WTC11 (cell line): ENCODE measurements around the gene NPAS3. TPM values are rescaled to one million over a fixed set of nuclear protein-coding genes. Genes with fewer than 3 reads are reported as not detected.

Experiments
- ATAC-seq: fragments of 200-7000 bp; cut with Tn5 transposase; 2 replicates; pipeline ENCODE4 v1.10.0; 2021; ENCODE audit warnings: mild to moderate bottlenecking, moderate library complexity
- CTCF ChIA-PET: fragments of 300-600 bp; sonication (Branson Sonifier 250); formaldehyde crosslinking; loops from one replicate; lab custom pipeline; 2021; ENCODE audit warnings: antibody characterized with exemption; lab: Charles Lee
- POLR2A ChIA-PET: fragments of 350-600 bp; sonication (Branson Sonifier 250); formaldehyde crosslinking; loops from one replicate; lab custom pipeline; 2021; ENCODE audit warnings: antibody characterized with exemption; lab: Charles Lee
- DNase-seq: peaks from one replicate; pipeline ENCODE4 v3.0.0; 2021; ENCODE audit warnings: low spot score
- H3K27ac Mint-ChIP-seq: 2 replicates; pipeline ENCODE4 v1.8.0; 2021; ENCODE audit warnings: mixed read lengths
- H3K27me3 Mint-ChIP-seq: 2 replicates; pipeline ENCODE4 v1.8.0; 2021; ENCODE audit warnings: low read depth, mild to moderate bottlenecking, moderate library complexity, mixed read lengths
- H3K36me3 Mint-ChIP-seq: 2 replicates; pipeline ENCODE4 v1.8.0; 2021; ENCODE audit warnings: mixed read lengths
- H3K4me1 Mint-ChIP-seq: 2 replicates; pipeline ENCODE4 v1.8.0; 2022; ENCODE audit warnings: mixed read lengths
- H3K4me3 Mint-ChIP-seq: 2 replicates; pipeline ENCODE4 v1.8.0; 2021; ENCODE audit warnings: mild to moderate bottlenecking, moderate library complexity, mixed read lengths
- H3K9me3 Mint-ChIP-seq: 2 replicates; pipeline ENCODE4 v1.8.0; 2021; ENCODE audit warnings: mixed read lengths
- AR ChIP-seq: fragments of 250-450 bp; sonication (Bioruptor Pico); IDR thresholded peaks from 2 replicates; pipeline ENCODE4 v1.9.0; 2021; ENCODE audit warnings: mild to moderate bottlenecking
- CTCF ChIP-seq: fragments of 200-600 bp; IDR thresholded peaks from 2 replicates; pipeline ENCODE4 v1.8.0; 2022; ENCODE audit warnings: antibody characterized with exemption
- E2F4 ChIP-seq: sonication (generic); formaldehyde crosslinking; IDR thresholded peaks from 2 replicates; pipeline ENCODE4 v1.8.1; 2022; ENCODE audit warnings: low read depth, mild to moderate bottlenecking, moderate library complexity, missing genetic modification reagents, borderline replicate concordance
- FOXJ3 ChIP-seq: sonication (generic); formaldehyde crosslinking; IDR thresholded peaks from 2 replicates; pipeline ENCODE4 v1.9.0; 2021; ENCODE audit warnings: missing genetic modification reagents, mild to moderate bottlenecking, borderline replicate concordance
- FOXK1 ChIP-seq: sonication (generic); formaldehyde crosslinking; IDR thresholded peaks from 2 replicates; pipeline ENCODE4 v1.8.0; 2022; ENCODE audit warnings: mild to moderate bottlenecking, moderate library complexity, missing genetic modification reagents
- GRHL2 ChIP-seq: fragments of 250-450 bp; sonication (Bioruptor Pico); IDR thresholded peaks from 2 replicates; pipeline ENCODE4 v1.8.0; 2022; ENCODE audit warnings: mild to moderate bottlenecking, moderate library complexity; ENCODE audit not compliant: insufficient replicate concordance, severe bottlenecking
- MYBL2 ChIP-seq: sonication (generic); formaldehyde crosslinking; IDR thresholded peaks from 2 replicates; pipeline ENCODE4 v1.8.1; 2023; ENCODE audit warnings: mild to moderate bottlenecking, moderate library complexity, missing genetic modification reagents
- NR1H2 ChIP-seq: sonication (generic); formaldehyde crosslinking; IDR thresholded peaks from 2 replicates; pipeline ENCODE4 v1.9.0; 2021; ENCODE audit warnings: mild to moderate bottlenecking, moderate library complexity, missing genetic modification reagents
- RORB ChIP-seq: fragments of 250-450 bp; sonication (Bioruptor Pico); IDR thresholded peaks from 2 replicates; pipeline ENCODE4 v1.9.0; 2021; ENCODE audit warnings: mild to moderate bottlenecking
- SOX15 ChIP-seq: fragments of 250-450 bp; sonication (Bioruptor Pico); IDR thresholded peaks from 2 replicates; pipeline ENCODE4 v1.9.0; 2021; ENCODE audit warnings: mild to moderate bottlenecking
- TEAD1 ChIP-seq: sonication (generic); formaldehyde crosslinking; IDR thresholded peaks from 2 replicates; pipeline ENCODE4 v1.8.0; 2022; ENCODE audit warnings: mild to moderate bottlenecking, missing genetic modification reagents
- TEAD4 ChIP-seq: sonication (generic); formaldehyde crosslinking; IDR thresholded peaks from 2 replicates; pipeline ENCODE4 v1.8.0; 2022; ENCODE audit warnings: mild to moderate bottlenecking, missing genetic modification reagents
- ZBTB43 ChIP-seq: sonication (generic); formaldehyde crosslinking; IDR thresholded peaks from 2 replicates; pipeline ENCODE4 v1.8.1; 2023; ENCODE audit warnings: mild to moderate bottlenecking, missing genetic modification reagents
- ZNF138 ChIP-seq: sonication (generic); formaldehyde crosslinking; conservative IDR thresholded peaks from 2 replicates; pipeline ENCODE4 v1.8.1; 2022; ENCODE audit warnings: mild to moderate bottlenecking, moderate library complexity, missing genetic modification reagents
- ZNF232 ChIP-seq: sonication (generic); formaldehyde crosslinking; IDR thresholded peaks from 2 replicates; pipeline ENCODE4 v1.8.0; 2022; ENCODE audit warnings: mild to moderate bottlenecking, missing genetic modification reagents
- ZNF416 ChIP-seq: fragments of 250-450 bp; sonication (Bioruptor Pico); IDR thresholded peaks from 2 replicates; pipeline ENCODE4 v1.9.0; 2021; ENCODE audit warnings: mild to moderate bottlenecking, inconsistent platforms
- ZNF425 ChIP-seq: fragments of 250-450 bp; sonication (Bioruptor Pico); conservative IDR thresholded peaks from 2 replicates; pipeline ENCODE4 v1.9.0; 2021; ENCODE audit warnings: mild to moderate bottlenecking
- ZNF671 ChIP-seq: fragments of 250-450 bp; sonication (Bioruptor Pico); IDR thresholded peaks from 2 replicates; pipeline ENCODE4 v1.8.0; 2021; ENCODE audit warnings: mild to moderate bottlenecking
- ZSCAN18 ChIP-seq: fragments of 250-450 bp; sonication (Bioruptor Pico); IDR thresholded peaks from 2 replicates; pipeline ENCODE4 v2.1.2; 2022; ENCODE audit warnings: mild to moderate bottlenecking, moderate library complexity
- total RNA-seq: library from RNA; stranded (reverse); gene quantifications from 3 replicates; pipeline ENCODE4 v1.2.3, GENCODE V29; 2021

Gene NPAS3
- total RNA-seq, 1 experiment from 2014 or later, result 3.2 TPM

GRCh38 chr14:33792009-33792719, 853.5 kb downstream of the NPAS3 start:
- H3K4me3 Mint-ChIP-seq, result no peak overlapping the region
- ChIA-PET POLR2A (no interaction called here), CTCF (interaction anchor here (0.5 to 4.6 kb wide), 20 partner anchors 9 to 1081 kb away, joined by 3 to 34 read pairs (median 4); no protein-coding TSS in a partner anchor)
- H3K4me1 Mint-ChIP-seq, result peaks cover 25% of the 10 kb centered on the region
- DNase-seq (no peak), ATAC-seq (no peak)
- no peaks in the 10 kb centered on the region for H3K36me3 Mint-ChIP-seq
- no peaks in the 10 kb centered on the region for H3K27me3 Mint-ChIP-seq
- no peak overlapping the region for H3K27ac Mint-ChIP-seq
- no peak for TF ChIP-seq ZBTB43 (CRISPR knock-in tag)
- TF ChIP-seq ZNF138, result no peak
- H3K9me3 Mint-ChIP-seq, result no peaks in the 10 kb centered on the region

- Mint-ChIP-seq H3K4me1 (peaks cover 25% of the 10 kb centered on the region), H3K27ac (no peak overlapping the region), H3K9me3 (no peaks in the 10 kb centered on the region), H3K27me3 (no peaks in the 10 kb centered on the region), H3K36me3 (no peaks in the 10 kb centered on the region), H3K4me3 (no peak overlapping the region)
- TF ChIP-seq ZNF416 (no peak), CTCF (peak; percentile 90)
- DNase-seq, result peak; percentile 88
- CTCF ChIA-PET, result interaction anchor here (0.5 to 4.6 kb wide), 31 partner anchors 10 to 1081 kb away, joined by 3 to 34 read pairs (median 3); no protein-coding TSS in a partner anchor
- POLR2A ChIA-PET, result no interaction called here
- ATAC-seq, result peak; percentile 78
Measured at GRCh38 chr14:33792720-33793368, 854.2 kb downstream of the NPAS3 start.

GRCh38 chr14:33793398-33794110, 854.9 kb downstream of the NPAS3 start:
- H3K9me3 Mint-ChIP-seq, result no peaks in the 10 kb centered on the region
- no peak overlapping the region for H3K27ac Mint-ChIP-seq
- H3K27me3 Mint-ChIP-seq, result peaks cover 3% of the 10 kb centered on the region
- DNase-seq (no peak), ATAC-seq (no peak)
- no peak overlapping the region for H3K4me3 Mint-ChIP-seq
- ChIA-PET POLR2A (no interaction called here), CTCF (interaction anchor here (0.7 to 4.6 kb wide), 21 partner anchors 10 to 1082 kb away, joined by 3 to 34 read pairs (median 4); no protein-coding TSS in a partner anchor)
- no peaks in the 10 kb centered on the region for H3K36me3 Mint-ChIP-seq
- peaks cover 23% of the 10 kb centered on the region for H3K4me1 Mint-ChIP-seq
- TF ChIP-seq GRHL2 (CRISPR knock-in tag), result no peak
- no peak for TF ChIP-seq E2F4 (CRISPR knock-in tag)
- TF ChIP-seq ZSCAN18 (CRISPR knock-in tag), result no peak
- no peak for TF ChIP-seq SOX15
- TF ChIP-seq ZNF671 (CRISPR knock-in tag), result no peak
- TF ChIP-seq MYBL2 (CRISPR knock-in tag), result no peak
- no peak for TF ChIP-seq FOXJ3 (CRISPR knock-in tag)
- TF ChIP-seq ZNF232 (CRISPR knock-in tag), result no peak
- TF ChIP-seq TEAD4 (CRISPR knock-in tag), result no peak
- TF ChIP-seq FOXK1 (CRISPR knock-in tag), result no peak
- no peak for TF ChIP-seq ZNF425 (CRISPR knock-in tag)
- TF ChIP-seq AR, result no peak
- TF ChIP-seq RORB (CRISPR knock-in tag), result no peak
- TF ChIP-seq NR1H2 (CRISPR knock-in tag), result no peak
- TF ChIP-seq TEAD1 (CRISPR knock-in tag), result no peak
